ENCODE results near the gene NAV2. TPM values are rescaled to one million over a fixed set of nuclear protein-coding genes. Genes with fewer than 3 reads are reported as not detected.

Gene NAV2
- total and polyA plus RNA-seq, 2 donors = 2.0 to 5.8 TPM

DNA sequence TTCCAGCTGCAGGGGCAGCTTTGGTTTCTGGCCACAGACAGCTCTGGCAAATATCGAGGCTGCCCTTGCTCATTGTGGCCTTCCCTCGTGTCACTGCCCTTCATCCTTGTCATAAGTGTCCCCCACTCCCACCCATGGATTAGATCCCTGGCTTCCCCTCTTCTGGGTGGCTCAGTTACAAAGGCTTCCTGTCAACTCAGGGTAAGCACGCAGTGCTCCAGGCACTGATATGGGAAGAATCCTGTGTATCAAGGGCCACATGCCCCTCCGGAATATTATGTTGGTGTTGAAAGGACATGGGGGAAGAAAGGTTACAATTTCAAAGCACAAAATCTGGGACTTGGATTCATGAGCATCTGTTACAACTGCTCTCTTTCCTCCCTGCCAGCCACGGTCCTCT is 319.5 kb downstream of the NAV2 start:
- no peak overlapping the region for H3K27ac ChIP-seq (ENCODE audit: low read depth in 1 of 2, low read length in 1 of 2)
- H3K4me1 ChIP-seq (ENCODE audit: control insufficient read depth in 2 of 2, insufficient read depth in 2 of 2, low read length in 2 of 2) = no peaks in the 10 kb centered on the region
- H3K27me3 ChIP-seq (ENCODE audit: control insufficient read depth in 2 of 2, insufficient read depth in 1 of 2, low read length in 1 of 2) = no peaks in the 10 kb centered on the region
- H3K4me3 ChIP-seq (ENCODE audit: low read length in 2 of 2) = no peak overlapping the region
- H3K36me3 ChIP-seq (ENCODE audit: control insufficient read depth in 2 of 2, insufficient read depth in 2 of 2, low read length in 1 of 2) = no peaks in the 10 kb centered on the region
- 88% methylated on average over 5 of the region's 5 CpGs for WGBS
- DNase-seq (ENCODE audit: low read depth in 6 of 9, low spot score in 9 of 9) = no peak
- no peaks in the 10 kb centered on the region for H3K9me3 ChIP-seq (ENCODE audit: control insufficient read depth in 2 of 2, insufficient read depth in 1 of 2, low read length in 1 of 2)

DNA sequence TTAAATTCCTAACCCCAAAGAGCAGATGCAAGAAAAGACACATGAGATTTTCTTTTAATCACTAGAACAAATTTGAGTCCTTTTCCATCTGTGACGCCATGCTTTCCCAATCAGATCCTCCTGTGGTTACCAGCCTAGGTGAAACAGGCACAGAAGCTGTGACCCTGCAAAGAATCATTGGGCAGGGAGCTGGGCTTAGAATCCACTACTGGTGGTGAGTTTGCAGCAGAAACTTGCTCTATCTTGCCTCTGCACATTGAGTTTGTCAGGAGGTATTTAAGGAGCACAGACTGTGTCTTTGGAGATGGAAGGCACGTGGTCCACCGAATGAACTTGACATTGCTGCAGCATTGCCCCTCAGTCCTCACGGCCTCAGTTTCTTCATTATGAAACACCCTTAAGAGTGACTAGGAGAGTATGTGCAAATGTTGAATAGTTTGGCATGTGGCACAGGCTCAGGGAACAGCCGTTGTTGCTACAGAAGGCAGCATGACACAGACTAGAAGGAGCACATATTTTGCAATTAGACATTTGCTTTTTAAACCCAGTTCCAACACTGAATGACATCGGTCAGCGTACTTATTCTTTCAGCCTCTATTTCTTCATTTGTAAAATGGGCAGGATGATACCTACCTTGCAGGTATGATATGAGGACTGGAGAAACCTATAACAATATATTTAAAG is 320.1 kb downstream of the NAV2 start:
- Histone ChIP-seq H3K36me3 (ENCODE audit: control insufficient read depth in 2 of 2, insufficient read depth in 2 of 2, low read length in 1 of 2) (no peaks in the 10 kb centered on the region), H3K4me3 (ENCODE audit: low read length in 2 of 2) (no peak overlapping the region), H3K4me1 (ENCODE audit: control insufficient read depth in 2 of 2, insufficient read depth in 2 of 2, low read length in 2 of 2) (no peaks in the 10 kb centered on the region), H3K27ac (ENCODE audit: low read depth in 1 of 2, low read length in 1 of 2) (no peak overlapping the region), H3K9me3 (ENCODE audit: control insufficient read depth in 2 of 2, insufficient read depth in 1 of 2, low read length in 1 of 2) (no peaks in the 10 kb centered on the region), H3K27me3 (ENCODE audit: control insufficient read depth in 2 of 2, insufficient read depth in 1 of 2, low read length in 1 of 2) (no peaks in the 10 kb centered on the region)
- 94% methylated on average over 7 of the region's 7 CpGs for WGBS
- no peak for DNase-seq (ENCODE audit: low read depth in 6 of 9, low spot score in 9 of 9)

DNA sequence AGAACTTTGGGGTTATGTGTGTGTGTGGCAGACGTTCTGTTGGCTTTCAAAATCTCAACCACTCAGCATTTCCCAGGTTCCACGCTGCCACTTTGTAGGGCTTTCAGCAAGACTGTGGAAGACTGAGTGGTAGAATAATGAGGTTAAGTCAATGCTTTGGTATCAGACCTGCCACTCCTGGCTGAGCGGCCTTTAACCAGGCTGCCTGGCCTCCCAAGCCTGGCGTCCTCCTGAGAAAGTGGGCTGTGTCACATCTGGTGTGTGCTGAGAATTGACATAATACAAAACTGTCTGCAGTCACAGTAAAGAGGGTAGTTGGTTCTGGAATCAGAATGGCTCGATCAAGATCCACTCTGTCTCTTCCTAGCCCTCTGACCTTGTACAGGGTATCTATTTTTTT is 321.2 kb downstream of the NAV2 start:
- Histone ChIP-seq H3K27me3 (ENCODE audit: control insufficient read depth in 2 of 2, insufficient read depth in 1 of 2, low read length in 1 of 2) (no peaks in the 10 kb centered on the region), H3K4me1 (ENCODE audit: control insufficient read depth in 2 of 2, insufficient read depth in 2 of 2, low read length in 2 of 2) (no peaks in the 10 kb centered on the region), H3K36me3 (ENCODE audit: control insufficient read depth in 2 of 2, insufficient read depth in 2 of 2, low read length in 1 of 2) (no peaks in the 10 kb centered on the region), H3K27ac (ENCODE audit: low read depth in 1 of 2, low read length in 1 of 2) (no peak overlapping the region), H3K9me3 (ENCODE audit: control insufficient read depth in 2 of 2, insufficient read depth in 1 of 2, low read length in 1 of 2) (no peaks in the 10 kb centered on the region), H3K4me3 (ENCODE audit: low read length in 2 of 2) (no peak overlapping the region)
- WGBS = 92% methylated on average over 5 of the region's 5 CpGs
- DNase-seq (ENCODE audit: low read depth in 6 of 9, low spot score in 9 of 9) = no peak

DNA sequence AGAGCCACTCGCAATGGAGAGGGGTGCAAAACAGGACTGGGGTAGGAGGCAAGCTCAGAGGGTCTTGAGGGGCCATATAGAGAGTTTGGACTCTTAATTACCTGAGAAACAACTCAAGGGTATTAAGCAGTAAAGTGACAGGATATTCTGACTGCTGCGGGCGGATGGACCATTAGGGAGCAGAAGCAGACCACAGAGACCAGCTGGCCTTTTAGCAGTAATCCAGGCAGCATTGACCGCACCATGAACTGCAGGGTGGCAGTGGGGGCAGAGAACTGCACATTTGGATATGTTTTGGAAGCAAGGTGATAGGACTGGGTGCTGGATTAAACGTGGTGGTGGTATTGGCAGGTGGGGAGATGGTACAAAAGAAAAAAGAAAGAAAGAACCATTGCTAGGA is 322.3 kb downstream of the NAV2 start:
- Histone ChIP-seq H3K27ac (ENCODE audit: low read depth in 1 of 2, low read length in 1 of 2) (no peak overlapping the region), H3K4me1 (ENCODE audit: control insufficient read depth in 2 of 2, insufficient read depth in 2 of 2, low read length in 2 of 2) (no peaks in the 10 kb centered on the region), H3K4me3 (ENCODE audit: low read length in 2 of 2) (no peak overlapping the region), H3K27me3 (ENCODE audit: control insufficient read depth in 2 of 2, insufficient read depth in 1 of 2, low read length in 1 of 2) (no peaks in the 10 kb centered on the region), H3K36me3 (ENCODE audit: control insufficient read depth in 2 of 2, insufficient read depth in 2 of 2, low read length in 1 of 2) (no peaks in the 10 kb centered on the region), H3K9me3 (ENCODE audit: control insufficient read depth in 2 of 2, insufficient read depth in 1 of 2, low read length in 1 of 2) (no peaks in the 10 kb centered on the region)
- 97% methylated on average over 5 of the region's 5 CpGs for WGBS
- DNase-seq (ENCODE audit: low read depth in 6 of 9, low spot score in 9 of 9) = no peak

DNA sequence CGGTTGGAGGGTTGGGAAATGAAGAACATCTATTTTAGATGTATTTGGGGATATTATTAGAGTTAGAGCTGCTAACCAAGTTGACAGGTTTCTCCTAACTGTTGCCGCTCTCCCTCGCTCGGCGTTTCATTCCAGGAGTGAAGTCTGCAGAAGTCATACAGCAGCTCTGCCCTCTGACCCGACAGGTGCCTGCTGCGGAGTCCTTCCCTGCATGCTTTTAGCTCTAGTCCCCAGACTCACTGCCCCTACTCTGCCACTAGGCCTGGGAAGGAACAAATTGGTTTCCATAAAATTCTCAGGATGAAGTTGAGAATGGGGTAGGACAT is 322.7 kb downstream of the NAV2 start:
- 96% methylated on average over 7 of the region's 7 CpGs for WGBS
- DNase-seq (ENCODE audit: low read depth in 6 of 9, low spot score in 9 of 9) = no peak
- Histone ChIP-seq H3K36me3 (ENCODE audit: control insufficient read depth in 2 of 2, insufficient read depth in 2 of 2, low read length in 1 of 2) (no peaks in the 10 kb centered on the region), H3K9me3 (ENCODE audit: control insufficient read depth in 2 of 2, insufficient read depth in 1 of 2, low read length in 1 of 2) (no peaks in the 10 kb centered on the region), H3K27me3 (ENCODE audit: control insufficient read depth in 2 of 2, insufficient read depth in 1 of 2, low read length in 1 of 2) (no peaks in the 10 kb centered on the region), H3K4me1 (ENCODE audit: control insufficient read depth in 2 of 2, insufficient read depth in 2 of 2, low read length in 2 of 2) (no peaks in the 10 kb centered on the region), H3K4me3 (ENCODE audit: low read length in 2 of 2) (no peak overlapping the region), H3K27ac (ENCODE audit: low read depth in 1 of 2, low read length in 1 of 2) (no peak overlapping the region)

DNA sequence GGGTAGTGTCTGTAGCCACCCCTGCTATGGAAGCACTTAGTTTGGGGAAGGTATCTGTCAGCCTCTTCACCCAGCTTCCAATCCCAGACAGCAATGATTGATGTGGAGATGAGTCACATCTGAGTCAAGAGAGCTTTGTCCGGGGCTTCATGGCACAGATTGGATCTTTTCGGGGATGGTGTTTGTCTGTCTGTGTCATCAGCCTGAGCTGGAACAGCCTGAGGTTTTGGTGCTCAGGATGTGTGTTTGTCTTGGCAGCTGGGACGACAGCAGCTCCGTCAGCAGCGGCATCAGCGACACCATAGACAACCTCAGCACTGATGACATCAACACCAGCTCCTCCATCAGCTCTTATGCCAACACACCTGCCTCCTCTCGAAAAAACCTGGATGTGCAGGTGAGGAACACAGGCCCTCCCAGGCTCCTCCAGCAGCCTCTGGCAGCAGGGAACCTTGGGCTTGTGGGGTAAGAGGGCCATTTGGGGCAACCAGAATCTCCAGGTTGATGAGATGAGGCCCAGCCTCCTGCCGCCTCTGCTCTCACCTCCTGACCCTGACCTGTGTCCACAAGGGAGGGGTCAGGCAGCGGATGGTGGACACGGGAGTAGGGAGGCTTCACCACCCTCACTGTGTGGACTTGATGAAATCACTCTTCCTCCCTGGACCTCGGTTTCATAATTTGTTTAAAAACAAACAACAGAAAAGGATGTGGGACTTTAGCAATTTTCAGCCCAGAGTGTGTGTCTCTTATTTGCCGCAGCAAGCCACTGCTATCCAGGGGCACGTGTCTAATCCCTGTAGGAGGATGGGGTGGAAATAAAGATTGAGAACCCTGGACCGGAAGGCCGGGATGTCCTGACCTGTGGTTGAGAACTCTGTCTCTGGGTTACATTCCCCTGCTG is 323.3 kb downstream of the NAV2 start:
- no peaks in the 10 kb centered on the region for H3K9me3 ChIP-seq (ENCODE audit: control insufficient read depth in 2 of 2, insufficient read depth in 1 of 2, low read length in 1 of 2)
- no peaks in the 10 kb centered on the region for H3K4me1 ChIP-seq (ENCODE audit: control insufficient read depth in 2 of 2, insufficient read depth in 2 of 2, low read length in 2 of 2)
- no peak for DNase-seq (ENCODE audit: low read depth in 6 of 9, low spot score in 9 of 9)
- no peaks in the 10 kb centered on the region for H3K27me3 ChIP-seq (ENCODE audit: control insufficient read depth in 2 of 2, insufficient read depth in 1 of 2, low read length in 1 of 2)
- peak overlapping the region in 1 of 2 donors; percentile 8 for H3K27ac ChIP-seq (ENCODE audit: low read depth in 1 of 2, low read length in 1 of 2)
- 87% methylated on average over 15 of the region's 15 CpGs for WGBS
- H3K36me3 ChIP-seq (ENCODE audit: control insufficient read depth in 2 of 2, insufficient read depth in 2 of 2, low read length in 1 of 2) = no peaks in the 10 kb centered on the region
- H3K4me3 ChIP-seq (ENCODE audit: low read length in 2 of 2) = no peak overlapping the region

DNA sequence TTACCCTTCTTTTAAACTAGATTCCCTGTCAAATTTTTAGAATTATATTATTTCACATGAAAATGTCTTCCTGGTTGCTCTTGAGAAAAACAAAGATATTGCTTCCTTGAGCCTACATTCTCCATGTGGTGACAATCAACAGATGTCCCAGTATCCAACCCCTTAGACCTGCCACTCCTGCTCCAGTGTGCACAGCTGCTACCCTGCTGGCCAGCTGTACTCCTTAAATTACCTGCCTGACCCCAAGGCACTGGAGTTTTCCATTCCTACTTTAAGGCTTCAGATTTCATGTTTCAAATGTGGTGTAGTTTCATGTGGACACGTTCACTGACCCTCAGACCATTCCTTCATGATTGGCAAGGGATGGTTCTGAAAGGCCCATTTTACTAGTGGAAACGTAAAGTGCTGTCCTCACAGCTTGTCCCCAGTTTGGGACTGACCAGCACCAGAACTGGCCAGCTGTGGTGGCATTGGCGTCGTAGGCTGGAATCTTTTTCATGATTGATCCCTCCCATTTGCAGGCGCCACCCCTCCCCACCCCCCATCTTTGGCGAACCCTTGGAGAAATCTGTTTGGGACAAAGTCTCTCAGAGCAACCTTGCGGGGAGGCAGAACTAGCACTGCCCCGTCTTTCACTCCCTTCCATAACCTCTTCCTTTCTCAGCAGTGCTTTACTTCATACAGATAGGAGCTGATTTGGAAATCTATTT is 324.1 kb downstream of the NAV2 start:
- Histone ChIP-seq H3K4me3 (ENCODE audit: low read length in 2 of 2) (no peak overlapping the region), H3K27ac (ENCODE audit: low read depth in 1 of 2, low read length in 1 of 2) (no peak overlapping the region), H3K27me3 (ENCODE audit: control insufficient read depth in 2 of 2, insufficient read depth in 1 of 2, low read length in 1 of 2) (no peaks in the 10 kb centered on the region), H3K36me3 (ENCODE audit: control insufficient read depth in 2 of 2, insufficient read depth in 2 of 2, low read length in 1 of 2) (no peaks in the 10 kb centered on the region), H3K9me3 (ENCODE audit: control insufficient read depth in 2 of 2, insufficient read depth in 1 of 2, low read length in 1 of 2) (no peaks in the 10 kb centered on the region), H3K4me1 (ENCODE audit: control insufficient read depth in 2 of 2, insufficient read depth in 2 of 2, low read length in 2 of 2) (no peaks in the 10 kb centered on the region)
- 95% methylated on average over 8 of the region's 8 CpGs for whole genome bisulfite sequencing
- DNase-seq (ENCODE audit: low read depth in 6 of 9, low spot score in 9 of 9) = no peak

DNA sequence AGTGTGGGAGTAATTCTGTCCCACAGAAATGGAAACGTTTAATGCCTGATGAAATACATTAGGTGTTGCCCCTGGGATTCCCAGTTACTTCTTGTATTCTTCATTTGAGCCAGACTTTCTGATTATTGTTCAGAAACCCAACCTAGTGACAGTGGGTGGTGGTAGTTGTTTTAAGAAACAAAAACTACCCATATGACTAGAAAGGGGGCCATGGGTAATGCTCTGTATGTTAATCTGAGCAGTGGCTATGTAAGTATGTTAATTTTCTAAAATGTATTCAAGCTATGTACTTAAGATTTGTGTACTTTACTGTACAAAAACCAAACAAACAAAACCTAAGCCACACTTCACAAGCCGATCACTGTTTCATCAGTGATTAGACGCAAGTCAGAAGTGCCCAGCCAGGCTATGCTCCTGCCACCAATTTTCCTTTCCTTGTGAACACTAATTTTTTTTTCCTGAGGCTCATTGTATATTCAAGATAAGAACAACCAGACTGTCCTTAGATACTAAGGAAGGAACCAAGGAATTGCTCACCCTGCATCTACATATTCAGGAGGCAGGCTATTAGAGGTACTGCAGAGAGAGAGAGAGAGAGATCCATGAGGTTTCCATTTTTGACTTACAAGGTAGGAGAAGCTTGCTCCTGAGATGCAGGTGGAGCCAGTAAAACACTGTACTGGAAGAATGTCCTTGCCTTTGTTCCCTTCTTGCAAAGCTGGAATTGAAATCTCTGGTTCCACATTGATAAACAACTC is 324.9 kb downstream of the NAV2 start:
- Histone ChIP-seq H3K27me3 (ENCODE audit: control insufficient read depth in 2 of 2, insufficient read depth in 1 of 2, low read length in 1 of 2) (no peaks in the 10 kb centered on the region), H3K36me3 (ENCODE audit: control insufficient read depth in 2 of 2, insufficient read depth in 2 of 2, low read length in 1 of 2) (no peaks in the 10 kb centered on the region), H3K27ac (ENCODE audit: low read depth in 1 of 2, low read length in 1 of 2) (no peak overlapping the region), H3K4me1 (ENCODE audit: control insufficient read depth in 2 of 2, insufficient read depth in 2 of 2, low read length in 2 of 2) (no peaks in the 10 kb centered on the region), H3K4me3 (ENCODE audit: low read length in 2 of 2) (no peak overlapping the region), H3K9me3 (ENCODE audit: control insufficient read depth in 2 of 2, insufficient read depth in 1 of 2, low read length in 1 of 2) (no peaks in the 10 kb centered on the region)
- WGBS = 98% methylated on average over 3 of the region's 3 CpGs
- no peak for DNase-seq (ENCODE audit: low read depth in 6 of 9, low spot score in 9 of 9)

Measured in thymus (tissue), 11 donors.